DND-41 (cell line): ENCODE data around the gene TAF4.
"Not testable (repeated sequence)": the region's sequence is repeated elsewhere in the genome, so short reads cannot be mapped to it uniquely, and the experiment has no call there.

ENCODE experiments used
- ATAC-seq: fragments of 200-7000 bp; cut with Tn5 transposase; 3 replicates; pipeline ENCODE4 v1.9.1; 2021; ENCODE audit warnings: low read depth; ENCODE audit not compliant: insufficient read depth
- DNase-seq: peaks from one replicate; pipeline ENCODE4 v3.0.0-alpha.2; 2020
- H2AFZ ChIP-seq: 2 replicates; pipeline ENCODE4 v1.6.0; 2012; ENCODE audit warnings: low read depth, low read length
- H3K27ac ChIP-seq: 2 replicates; pipeline ENCODE4 v1.5.1; 2012; ENCODE audit warnings: low read length, inconsistent platforms
- H3K27me3 ChIP-seq: fragments of 200-600 bp; sonication (generic); 2 replicates; pipeline ENCODE4 v1.6.0; 2012; ENCODE audit warnings: low read length, mild to moderate bottlenecking, inconsistent platforms; ENCODE audit not compliant: insufficient read depth, poor library complexity
- H3K36me3 ChIP-seq: 2 replicates; pipeline ENCODE4 v1.5.1; 2012; ENCODE audit warnings: low read length, inconsistent platforms; ENCODE audit not compliant: insufficient read depth
- H3K4me1 ChIP-seq: 2 replicates; pipeline ENCODE4 v1.5.1; 2012; ENCODE audit warnings: mild to moderate bottlenecking, low read length; ENCODE audit not compliant: insufficient read depth
- H3K4me2 ChIP-seq: 2 replicates; pipeline ENCODE4 v1.6.0; 2012; ENCODE audit warnings: mild to moderate bottlenecking, moderate library complexity, low read length, inconsistent platforms; ENCODE audit not compliant: insufficient read depth
- H3K4me3 ChIP-seq, 2 experiments: fragments of 200-600 bp in 1 of 2; shearing (Covaris generic) in 1 of 2; 2 replicates each; pipeline ENCODE4 v1.5.1; 2012 to 2016; ENCODE audit warnings: inconsistent platforms in 2 of 2, low read length in 2 of 2, mild to moderate bottlenecking in 2 of 2, low read depth in 1 of 2, moderate library complexity in 1 of 2
- H3K79me2 ChIP-seq: 2 replicates; pipeline ENCODE4 v1.6.0; 2012; ENCODE audit warnings: low read length, inconsistent platforms; ENCODE audit not compliant: insufficient read depth
- H3K9ac ChIP-seq: 2 replicates; pipeline ENCODE4 v1.6.0; 2012; ENCODE audit warnings: low read depth, mild to moderate bottlenecking, inconsistent platforms, low read length, moderate library complexity
- H3K9me3 ChIP-seq: 2 replicates; pipeline ENCODE4 v1.5.1; 2012; ENCODE audit warnings: low read length, moderate library complexity, mild to moderate bottlenecking, inconsistent platforms; ENCODE audit not compliant: insufficient read depth, severe bottlenecking
- H4K20me1 ChIP-seq: 2 replicates; pipeline ENCODE4 v1.6.0; 2012; ENCODE audit warnings: low read length; ENCODE audit not compliant: insufficient read depth
- EZH2 ChIP-seq: IDR thresholded peaks from 3 replicates; pipeline ENCODE4 v1.6.1; 2012; ENCODE audit warnings: borderline replicate concordance, low read depth, mild to moderate bottlenecking, moderate library complexity, low read length, inconsistent platforms; ENCODE audit not compliant: severe bottlenecking
- TF ChIP-seq, protein P1 (sequence below): IDR thresholded peaks from 2 replicates; pipeline ENCODE4 v1.5.1; 2012; ENCODE audit warnings: borderline replicate concordance, low read length, moderate library complexity, mild to moderate bottlenecking; ENCODE audit not compliant: poor library complexity, severe bottlenecking; ENCODE audit errors: extremely low read depth

The TAF4 gene

DNA sequence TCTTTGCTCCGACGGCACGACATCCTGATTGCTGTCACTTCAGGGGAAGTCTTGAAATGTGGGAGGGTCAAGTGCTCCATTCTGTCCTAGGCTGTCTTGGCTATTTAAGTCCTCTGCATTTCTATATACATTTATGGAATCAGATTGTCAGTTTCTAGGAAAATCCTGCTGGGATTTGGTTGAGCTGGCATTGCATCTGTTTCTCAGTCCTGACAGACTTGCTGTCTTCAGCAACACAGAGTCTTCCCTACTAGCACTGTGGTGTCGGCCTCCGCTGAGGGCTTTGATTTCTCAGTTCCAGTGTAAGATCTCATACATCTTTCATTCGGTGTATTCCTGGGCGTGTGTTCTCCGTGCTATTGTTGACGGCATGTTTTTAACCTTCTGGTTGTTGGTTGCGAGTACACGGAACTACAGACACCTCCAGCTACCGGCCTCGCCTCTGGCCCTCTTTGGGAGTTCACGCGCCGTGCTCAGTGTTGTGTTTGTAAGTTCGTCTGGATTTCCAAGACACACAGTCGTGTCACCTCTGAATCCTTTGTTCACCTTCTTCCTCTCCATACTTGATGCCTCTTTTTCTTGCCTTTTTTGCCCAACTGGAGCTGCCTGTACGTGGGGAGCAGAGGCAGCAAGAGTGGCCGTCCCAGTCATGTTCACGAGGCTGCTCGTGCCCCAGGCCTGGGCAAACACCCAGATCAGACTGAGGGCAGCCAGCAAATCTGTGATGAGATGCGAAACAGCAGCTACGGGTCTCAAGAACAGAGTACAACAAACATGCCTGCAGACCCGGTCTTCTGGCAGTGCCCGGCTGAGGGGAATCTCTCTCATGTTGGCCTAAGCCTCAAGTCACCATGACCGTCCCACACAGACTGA lies 92.8 kb downstream of the TAF4 start:
- Histone ChIP-seq H3K27me3 (no peaks in the 10 kb centered on the region), H4K20me1 (peaks cover 33% of the 10 kb centered on the region), H3K9me3 (no peaks in the 10 kb centered on the region), H3K4me3 (no peak overlapping the region), H3K36me3 (peaks cover 51% of the 10 kb centered on the region), H3K4me1 (no peaks in the 10 kb centered on the region), H3K27ac (no peak overlapping the region), H3K79me2 (0 out of 2 replicates have a peak, but pooled peaks cover 7% of the 10 kb centered on the region), H3K4me2 (no peak overlapping the region), H2AFZ (no peak overlapping the region), H3K9ac (no peak overlapping the region)
- TF ChIP-seq, protein P1, sequence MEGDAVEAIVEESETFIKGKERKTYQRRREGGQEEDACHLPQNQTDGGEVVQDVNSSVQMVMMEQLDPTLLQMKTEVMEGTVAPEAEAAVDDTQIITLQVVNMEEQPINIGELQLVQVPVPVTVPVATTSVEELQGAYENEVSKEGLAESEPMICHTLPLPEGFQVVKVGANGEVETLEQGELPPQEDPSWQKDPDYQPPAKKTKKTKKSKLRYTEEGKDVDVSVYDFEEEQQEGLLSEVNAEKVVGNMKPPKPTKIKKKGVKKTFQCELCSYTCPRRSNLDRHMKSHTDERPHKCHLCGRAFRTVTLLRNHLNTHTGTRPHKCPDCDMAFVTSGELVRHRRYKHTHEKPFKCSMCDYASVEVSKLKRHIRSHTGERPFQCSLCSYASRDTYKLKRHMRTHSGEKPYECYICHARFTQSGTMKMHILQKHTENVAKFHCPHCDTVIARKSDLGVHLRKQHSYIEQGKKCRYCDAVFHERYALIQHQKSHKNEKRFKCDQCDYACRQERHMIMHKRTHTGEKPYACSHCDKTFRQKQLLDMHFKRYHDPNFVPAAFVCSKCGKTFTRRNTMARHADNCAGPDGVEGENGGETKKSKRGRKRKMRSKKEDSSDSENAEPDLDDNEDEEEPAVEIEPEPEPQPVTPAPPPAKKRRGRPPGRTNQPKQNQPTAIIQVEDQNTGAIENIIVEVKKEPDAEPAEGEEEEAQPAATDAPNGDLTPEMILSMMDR, result no peak
- no peak for TF ChIP-seq EZH2
- DNase-seq, result no peak
- no peak for ATAC-seq

- not testable (repeated sequence) for H3K79me2 ChIP-seq, H3K27ac ChIP-seq, H3K27me3 ChIP-seq, ATAC-seq, H3K9ac ChIP-seq, DNase-seq, H3K4me2 ChIP-seq, H3K4me3 ChIP-seq, H3K4me1 ChIP-seq, H2AFZ ChIP-seq, H3K9me3 ChIP-seq
- H3K36me3 ChIP-seq, result peaks cover 38% of the 10 kb centered on the region
- peaks cover 25% of the 10 kb centered on the region for H4K20me1 ChIP-seq
These were observed 94.1 kb downstream of the TAF4 start for GRCh38 chr20:61971595-61971994.

DNA sequence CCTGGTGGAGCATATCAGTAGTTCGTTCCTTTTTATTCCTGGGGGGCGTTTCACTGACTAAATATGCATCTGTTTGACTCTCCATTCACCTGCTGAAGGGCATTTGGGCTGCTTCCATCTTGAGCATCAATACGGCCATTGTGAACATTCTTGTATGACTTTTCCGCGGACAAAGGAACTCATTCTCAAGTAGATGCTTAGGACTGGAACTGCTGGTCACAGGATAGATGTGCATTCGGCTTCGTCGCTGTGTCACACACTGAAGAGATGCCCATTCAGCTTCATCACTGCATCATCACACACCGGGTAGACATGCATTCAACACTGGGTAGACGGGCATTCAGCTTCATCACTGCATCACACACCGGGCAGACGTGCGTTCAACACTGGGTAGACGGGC lies 95.3 kb downstream of the TAF4 start:
- no peak overlapping the region for H3K9ac ChIP-seq
- H3K27ac ChIP-seq, result no peak overlapping the region
- no peak overlapping the region for H3K4me3 ChIP-seq
- peaks cover 22% of the 10 kb centered on the region for H4K20me1 ChIP-seq
- DNase-seq (no peak), ATAC-seq (no peak)
- no peaks in the 10 kb centered on the region for H3K79me2 ChIP-seq
- H3K27me3 ChIP-seq, result no peaks in the 10 kb centered on the region
- H3K4me1 ChIP-seq, result no peaks in the 10 kb centered on the region
- no peak overlapping the region for H3K4me2 ChIP-seq
- H3K36me3 ChIP-seq, result peaks cover 31% of the 10 kb centered on the region
- TF ChIP-seq, protein P1, result no peak
- no peak for TF ChIP-seq EZH2
- H3K9me3 ChIP-seq, result no peaks in the 10 kb centered on the region
- no peak overlapping the region for H2AFZ ChIP-seq

GRCh38 chr20:61969806-61970205 lies 95.9 kb downstream of the TAF4 start:
- no peaks in the 10 kb centered on the region for H3K9me3 ChIP-seq
- TF ChIP-seq EZH2, result no peak
- TF ChIP-seq, protein P1, result no peak

More at GRCh38 chr20:61969806-61970205, 95.9 kb downstream of the TAF4 start:
- H3K4me1 ChIP-seq, result no peaks in the 10 kb centered on the region
- ATAC-seq (no peak), DNase-seq (no peak)
- H3K27ac ChIP-seq, result no peak overlapping the region
- peaks cover 28% of the 10 kb centered on the region for H3K36me3 ChIP-seq
- no peak overlapping the region for H3K4me2 ChIP-seq
- H3K9ac ChIP-seq, result no peak overlapping the region
- H3K27me3 ChIP-seq, result no peaks in the 10 kb centered on the region
- H4K20me1 ChIP-seq, result peaks cover 22% of the 10 kb centered on the region
- no peak overlapping the region for H2AFZ ChIP-seq
- H3K79me2 ChIP-seq, result no peaks in the 10 kb centered on the region
- H3K4me3 ChIP-seq, result no peak overlapping the region
